ENCODE results near the gene TCEAL8. TPM values are rescaled to one million over a fixed set of nuclear protein-coding genes. Genes with fewer than 3 reads are reported as not detected.

The TCEAL8 gene
- total and polyA plus RNA-seq, 2 of the 8 experiments (the other 6 are each of a cell fraction or from before 2014, with no cell fraction given), result 47.2 to 82.2 TPM

- Histone ChIP-seq H3K18ac (ENCODE audit: extremely low read depth, low read length) (peak overlapping the region; percentile 71), H3K79me2 (ENCODE audit: control insufficient read depth in 1 of 2, insufficient read depth in 2 of 2, low read length in 2 of 2) (0 out of 4 replicates have a peak, but pooled peaks cover 0 to 3% of the 10 kb centered on the region in 2 experiments), H4K20me1 (replicated peaks in 1 of 2; ENCODE audit: control insufficient read depth in 1 of 2, insufficient read depth in 2 of 2, low read length in 2 of 2) (no peaks in the 10 kb centered on the region), H3K9ac (replicated peaks in 1 of 4; ENCODE audit: extremely low read depth in 1 of 4, low read depth in 3 of 4, low read length in 3 of 4) (peak overlapping the region; percentile 71 to 90 (median 78)), H3K4me2 (ENCODE audit: insufficient read depth in 1 of 2, low read depth in 2 of 2, low read length in 2 of 2) (peak overlapping the region; percentile 65 to 68), H3K27me3 (replicated peaks in 1 of 4; ENCODE audit: control insufficient read depth in 3 of 4, extremely low read depth in 1 of 4, insufficient read depth in 3 of 4, low read length in 3 of 4) (no peaks in the 10 kb centered on the region), H4K91ac (replicated peaks; ENCODE audit: insufficient read length, low read length) (no peak overlapping the region), H3K56ac (replicated peaks; ENCODE audit: insufficient read length, low read depth, low read length) (no peak overlapping the region), H3K79me1 (ENCODE audit: low read depth, low read length) (no peaks in the 10 kb centered on the region), H4K8ac (ENCODE audit: extremely low read depth, insufficient read depth, low read length) (peak overlapping the region; percentile 92; the same call in 1 of the 2 replicates), H3K23me2 (ENCODE audit: low read depth, low read length) (no peaks in the 10 kb centered on the region; the same call in 1 of the 2 replicates), H3K27ac (ENCODE audit: low read depth, low read length) (peak overlapping the region; percentile 85), H3K4ac (replicated peaks; ENCODE audit: insufficient read length, low read depth, low read length) (no peak overlapping the region), H2BK15ac (ENCODE audit: low read length) (no peak overlapping the region), H2BK20ac (ENCODE audit: low read length) (no peak overlapping the region), H3K14ac (ENCODE audit: insufficient read length) (no peak overlapping the region), H2BK12ac (ENCODE audit: low read depth, low read length) (no peak overlapping the region), H4K5ac (ENCODE audit: insufficient read length, low read depth, low read length) (peak overlapping the region; percentile 37), H2AFZ (ENCODE audit: low read length) (no peak overlapping the region), H3K23ac (ENCODE audit: insufficient read length) (no peak overlapping the region), H2BK120ac (replicated peaks; ENCODE audit: low read depth, low read length) (no peak overlapping the region), H2BK5ac (ENCODE audit: low read depth, low read length) (peak overlapping the region; percentile 44; the same call in 1 of the 2 replicates), H3K4me3 (ENCODE audit: extremely low read depth in 1 of 4, insufficient read depth in 2 of 4, low read depth in 3 of 4, low read length in 4 of 4) (peak overlapping the region; percentile 58 to 81 (median 64)), H3K4me1 (replicated peaks in 1 of 4; ENCODE audit: control insufficient read depth in 3 of 4, insufficient read depth in 4 of 4, low read length in 3 of 4) (peaks cover 0 to 3% (median 1%) of the 10 kb centered on the region in 4 experiments; a peak in 2 of 7 replicates), H3K36me3 (ENCODE audit: control insufficient read depth in 2 of 4, insufficient read depth in 4 of 4, low read length in 3 of 4) (peaks cover 0 to 13% (median 1%) of the 10 kb centered on the region in 4 experiments; a peak in 1 of 8 replicates), H2AK5ac (ENCODE audit: low read depth, low read length) (no peak overlapping the region), H3K9me3 (ENCODE audit: insufficient read depth in 2 of 2, low read depth in 1 of 2, low read length in 1 of 2) (no peaks in the 10 kb centered on the region)
- POLR2A ChIA-PET (ENCODE audit: partially characterized antibody), result interaction anchor here (0.8 to 1.3 kb wide), 4 partner anchors 13 to 154 kb away, joined by 3 read pairs; no protein-coding TSS in a partner anchor
- WGBS, 2 experiments (ENCODE audit: extremely low coverage in 1 of 2, insufficient coverage in 1 of 2, insufficient read length in 1 of 2, insufficient replicate concordance in 2 of 2, low coverage in 1 of 2, low lambda C conversion rate in 2 of 2, missing lambda C conversion rate in 1 of 2), result 0% methylated on average over 2 of the region's 39 CpGs; no CpG with 5 or more reads in 1 of the 2 experiments
- peak in 1 of 2 experiments; percentile 59 for DNase-seq (ENCODE audit: low read depth in 1 of 2, low spot score in 2 of 2)
- CTCF ChIA-PET (ENCODE audit: partially characterized antibody), result no interaction called here
- TF ChIP-seq CTBP2 (IDR thresholded peaks at IDR 0.05; ENCODE audit: borderline replicate concordance, insufficient read depth, insufficient read length, low read length) (no peak), PHF8 (conservative IDR thresholded peaks at IDR 0.05; ENCODE audit: low read depth, low read length) (peak; percentile 39; the same call in 1 of the 2 replicates), TEAD4 (IDR thresholded peaks at IDR 0.05; ENCODE audit: low read depth, low read length) (peak; percentile 68; the same call in 1 of the 2 replicates), SP4 (IDR thresholded peaks at IDR 0.05; ENCODE audit: low read length) (no peak), MAX (IDR thresholded peaks at IDR 0.05) (no peak), E2F6 (IDR thresholded peaks at IDR 0.05) (no peak), POLR2AphosphoS5 (IDR thresholded peaks at IDR 0.05; ENCODE audit: low read depth, low read length) (peak; percentile 44), TAF1 (IDR thresholded peaks at IDR 0.05; ENCODE audit: low read depth, low read length) (0 out of 2 replicates have a peak, but pooled peaks have one; percentile 23), POLR2A (IDR thresholded peaks at IDR 0.05; ENCODE audit: control extremely low read depth in 1 of 2, low read depth in 2 of 2, low read length in 2 of 2) (peak in 1 of 2 experiments; percentile 24; a peak in 2 of 3 replicates), RNF2 (IDR thresholded peaks at IDR 0.05; ENCODE audit: borderline replicate concordance, low read depth, low read length, missing control alignments, poor library complexity, severe bottlenecking) (no peak), CBX8 (IDR thresholded peaks at IDR 0.05; ENCODE audit: borderline replicate concordance, low read depth, low read length) (no peak), YY1 (IDR thresholded peaks at IDR 0.05; ENCODE audit: low read depth, low read length) (peak; percentile 96)
- no peak for FAIRE-seq
These were observed 39.4 kb downstream of the TCEAL8 start for GRCh38 chrX:103215425-103215991.

Data from H1 (cell line).